HEK293T (cell line): Measurements from ENCODE around the gene PRDM4.
A peak's percentile ranks its signal among the peaks of the same experiment; 100 is the strongest.

Experiments used
- CTCF ChIA-PET: fragments of 350-600 bp; formaldehyde crosslinking; extraction: SDS; loops from one replicate; lab custom pipeline; 2021; ENCODE audit warnings: antibody characterized with exemption, inconsistent platforms; lab: Yijun Ruan, JAX
- POLR2A ChIA-PET: fragments of 350-600 bp; formaldehyde crosslinking; extraction: SDS; loops from one replicate; lab custom pipeline; 2020; ENCODE audit warnings: antibody characterized with exemption, inconsistent platforms; lab: Yijun Ruan, JAX
- DNase-seq: peaks from one replicate; pipeline ENCODE4 v3.0.0; 2012; ENCODE audit warnings: mixed read lengths; ENCODE audit errors: extremely low spot score
- ARNT ChIP-seq: fragments of 450-650 bp; IDR thresholded peaks from 2 replicates; pipeline ENCODE4 v1.6.1; 2017; ENCODE audit warnings: mild to moderate bottlenecking
- BHLHE40 ChIP-seq: fragments of 450-650 bp; IDR thresholded peaks from 2 replicates; pipeline ENCODE4 v1.6.1; 2016; ENCODE audit warnings: mild to moderate bottlenecking, moderate library complexity, borderline replicate concordance
- CTBP1 ChIP-seq: fragments of 450-650 bp; IDR thresholded peaks from 2 replicates; pipeline ENCODE4 v1.6.1; 2016; ENCODE audit warnings: borderline replicate concordance
- ELF4 ChIP-seq: fragments of 450-650 bp; IDR thresholded peaks from 2 replicates; pipeline ENCODE4 v1.6.1; 2017; ENCODE audit warnings: antibody characterized with exemption
- FOXA1 ChIP-seq: fragments of 450-650 bp; IDR thresholded peaks from 2 replicates; pipeline ENCODE4 v1.6.1; 2016; ENCODE audit warnings: mild to moderate bottlenecking
- FOXK2 ChIP-seq: fragments of 450-650 bp; IDR thresholded peaks from 2 replicates; pipeline ENCODE4 v1.6.1; 2016; ENCODE audit warnings: mild to moderate bottlenecking
- FOXM1 ChIP-seq: fragments of 450-650 bp; IDR thresholded peaks from 2 replicates; pipeline ENCODE4 v1.6.1; 2017; ENCODE audit warnings: mild to moderate bottlenecking, borderline replicate concordance
- HDGF ChIP-seq: fragments of 450-650 bp; IDR thresholded peaks from 2 replicates; pipeline ENCODE4 v1.6.1; 2017; ENCODE audit warnings: antibody characterized with exemption, borderline replicate concordance
- L3MBTL2 ChIP-seq: fragments of 450-650 bp; conservative IDR thresholded peaks from 2 replicates; pipeline ENCODE4 v1.6.1; 2016; ENCODE audit warnings: mild to moderate bottlenecking
- LEF1 ChIP-seq: fragments of 450-650 bp; IDR thresholded peaks from 2 replicates; pipeline ENCODE4 v1.6.1; 2017; ENCODE audit warnings: mild to moderate bottlenecking, borderline replicate concordance
- NFRKB ChIP-seq: fragments of 450-650 bp; IDR thresholded peaks from 2 replicates; pipeline ENCODE4 v1.6.1; 2016; ENCODE audit warnings: mild to moderate bottlenecking, moderate library complexity
- SP1 ChIP-seq: fragments of 450-650 bp; IDR thresholded peaks from 2 replicates; pipeline ENCODE4 v1.6.1; 2017
- SUZ12 ChIP-seq: fragments of 450-650 bp; IDR thresholded peaks from 2 replicates; pipeline ENCODE4 v1.6.1; 2016; ENCODE audit warnings: mild to moderate bottlenecking
- TARDBP ChIP-seq: fragments of 450-650 bp; IDR thresholded peaks from 2 replicates; pipeline ENCODE4 v1.6.1; 2016
- ZNF384 ChIP-seq: fragments of 450-650 bp; IDR thresholded peaks from 2 replicates; pipeline ENCODE4 v1.6.1; 2016
- TF ChIP-seq, protein P1 (sequence below): fragments of 450-650 bp; IDR thresholded peaks from 2 replicates; pipeline ENCODE4 v1.6.1; 2016

Gene PRDM4

GRCh38 chr12:107780298-107780697 lies 19.4 kb upstream of the PRDM4 start:
- no peak for DNase-seq
- no peak for TF ChIP-seq CTBP1
- ChIA-PET CTCF (no interaction called here), POLR2A (no interaction called here)

DNA sequence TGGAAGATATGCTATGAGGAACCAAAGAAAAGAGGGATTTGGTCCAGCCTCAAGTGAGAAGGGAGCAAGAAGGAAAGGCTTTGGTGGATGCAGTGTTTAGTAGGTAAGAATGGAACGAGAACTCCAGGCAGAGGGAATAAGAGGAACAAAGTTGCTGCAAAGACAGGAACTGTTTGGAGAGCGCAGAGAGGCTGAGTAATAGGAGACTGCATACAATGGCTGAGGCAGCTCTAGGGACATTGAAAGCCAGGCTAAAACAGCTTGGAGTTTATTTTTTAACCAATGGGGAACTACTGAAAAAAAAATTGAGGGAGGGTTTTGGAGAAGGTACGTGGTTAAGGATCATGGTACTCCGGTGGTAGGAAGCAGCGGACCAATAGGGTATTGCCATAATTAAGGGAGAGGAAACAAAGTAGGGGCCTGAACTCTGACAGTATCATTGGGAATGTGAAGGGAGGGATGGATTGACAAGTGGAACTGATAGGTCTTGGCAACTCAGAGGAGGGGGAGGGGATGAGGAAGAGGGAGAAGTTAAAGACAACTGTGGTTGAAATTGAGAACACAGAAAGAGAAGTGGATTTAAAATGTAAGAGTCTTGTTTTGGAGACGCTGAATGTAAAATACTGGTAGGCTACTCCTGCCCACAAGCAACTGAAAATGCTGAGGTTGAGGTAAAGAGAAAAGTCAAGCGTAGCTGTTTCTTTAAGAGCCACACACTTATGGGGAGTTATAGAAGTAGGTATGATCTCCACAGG lies 18.3 kb upstream of the PRDM4 start:
- POLR2A ChIA-PET: no interaction called here
- CTCF ChIA-PET: no interaction called here
- DNase-seq: no peak
- no peak for TF ChIP-seq L3MBTL2

DNA sequence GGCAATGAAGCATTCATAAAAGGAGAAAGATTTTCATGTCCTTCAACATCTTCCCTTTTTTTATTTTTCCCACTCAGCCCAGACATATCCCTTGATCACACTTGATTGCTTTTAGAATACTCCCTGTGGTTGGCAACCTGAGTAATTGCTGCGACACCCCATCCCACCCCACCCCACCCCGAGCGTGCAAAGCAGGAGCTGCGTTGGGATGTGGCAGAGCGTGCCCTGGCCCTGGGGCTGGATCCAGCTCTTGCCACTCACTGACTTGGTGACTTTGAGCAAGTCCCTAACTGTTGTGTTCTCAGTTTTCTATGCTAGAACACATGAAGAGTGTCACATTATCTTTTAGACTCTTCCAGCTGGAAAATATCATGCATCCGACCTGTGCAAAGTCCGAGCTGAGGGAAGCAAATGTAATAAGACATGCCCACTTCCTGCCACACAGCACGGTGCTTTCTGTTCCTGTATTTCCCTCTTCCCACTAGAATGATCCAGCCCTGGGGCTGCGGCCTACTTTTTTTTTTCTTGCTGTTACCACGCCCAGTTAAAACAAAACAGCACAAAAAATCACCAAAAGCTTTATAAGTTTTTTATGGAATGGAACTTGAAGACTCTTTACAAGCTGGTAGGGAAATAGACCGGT lies 17.6 kb upstream of the PRDM4 start:
- ChIA-PET CTCF (no interaction called here), POLR2A (no interaction called here)

DNA sequence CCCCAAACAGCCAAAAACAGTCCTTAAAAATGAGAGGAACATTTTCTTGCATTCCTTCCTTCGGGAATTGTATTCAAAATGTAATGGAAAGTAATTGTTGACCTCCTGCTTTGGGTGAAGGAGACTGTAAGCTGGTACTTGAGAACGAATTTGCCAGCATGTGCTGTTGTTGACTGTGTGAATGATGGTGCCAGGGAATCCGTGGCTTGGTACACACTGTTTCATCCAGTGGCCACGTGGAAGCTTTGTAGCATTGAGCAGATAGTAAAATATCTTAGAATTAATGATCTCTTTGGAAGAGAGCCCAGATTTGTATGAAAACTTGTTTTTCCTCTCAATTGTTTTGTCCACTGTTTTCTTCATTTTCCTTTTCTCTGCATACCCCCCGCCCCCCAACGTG lies 15.2 kb upstream of the PRDM4 start:
- ChIA-PET POLR2A (no interaction called here), CTCF (no interaction called here)
- TF ChIP-seq NFRKB: no peak
- TF ChIP-seq ELF4: no peak
- TF ChIP-seq LEF1: no peak
- TF ChIP-seq HDGF: no peak
- no peak for TF ChIP-seq BHLHE40
- TF ChIP-seq ARNT: no peak
- TF ChIP-seq L3MBTL2: no peak
- no peak for TF ChIP-seq TARDBP
- no peak for TF ChIP-seq CTBP1
- TF ChIP-seq SP1: no peak
- no peak for TF ChIP-seq FOXA1
- TF ChIP-seq ZNF384: no peak
- TF ChIP-seq SUZ12: no peak
- TF ChIP-seq FOXM1: no peak
- no peak for TF ChIP-seq FOXK2
- DNase-seq: no peak

More for the DNA sequence above, 17.6 kb upstream of the PRDM4 start:
- no peak for DNase-seq
- no peak for TF ChIP-seq SUZ12
- no peak for TF ChIP-seq SP1
- TF ChIP-seq HDGF: no peak
- TF ChIP-seq CTBP1: no peak
- TF ChIP-seq ARNT: no peak
- no peak for TF ChIP-seq LEF1
- no peak for TF ChIP-seq BHLHE40
- no peak for TF ChIP-seq NFRKB
- no peak for TF ChIP-seq ZNF384
- TF ChIP-seq, protein P1, sequence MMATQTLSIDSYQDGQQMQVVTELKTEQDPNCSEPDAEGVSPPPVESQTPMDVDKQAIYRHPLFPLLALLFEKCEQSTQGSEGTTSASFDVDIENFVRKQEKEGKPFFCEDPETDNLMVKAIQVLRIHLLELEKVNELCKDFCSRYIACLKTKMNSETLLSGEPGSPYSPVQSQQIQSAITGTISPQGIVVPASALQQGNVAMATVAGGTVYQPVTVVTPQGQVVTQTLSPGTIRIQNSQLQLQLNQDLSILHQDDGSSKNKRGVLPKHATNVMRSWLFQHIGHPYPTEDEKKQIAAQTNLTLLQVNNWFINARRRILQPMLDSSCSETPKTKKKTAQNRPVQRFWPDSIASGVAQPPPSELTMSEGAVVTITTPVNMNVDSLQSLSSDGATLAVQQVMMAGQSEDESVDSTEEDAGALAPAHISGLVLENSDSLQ: no peak
- no peak for TF ChIP-seq TARDBP
- no peak for TF ChIP-seq ELF4
- TF ChIP-seq FOXA1: no peak
- no peak for TF ChIP-seq FOXM1
- no peak for TF ChIP-seq L3MBTL2
- no peak for TF ChIP-seq FOXK2

GRCh38 chr12:107775093-107775721 lies 14.3 kb upstream of the PRDM4 start:
- POLR2A ChIA-PET: no interaction called here
- TF ChIP-seq FOXA1 (no peak), HDGF (no peak), SP1 (no peak), FOXM1 (no peak), L3MBTL2 (peak; percentile 68), ARNT (no peak), SUZ12 (no peak)
- TF ChIP-seq, protein P1: no peak
- DNase-seq: peak; percentile 73
- CTCF ChIA-PET: no interaction called here

DNA sequence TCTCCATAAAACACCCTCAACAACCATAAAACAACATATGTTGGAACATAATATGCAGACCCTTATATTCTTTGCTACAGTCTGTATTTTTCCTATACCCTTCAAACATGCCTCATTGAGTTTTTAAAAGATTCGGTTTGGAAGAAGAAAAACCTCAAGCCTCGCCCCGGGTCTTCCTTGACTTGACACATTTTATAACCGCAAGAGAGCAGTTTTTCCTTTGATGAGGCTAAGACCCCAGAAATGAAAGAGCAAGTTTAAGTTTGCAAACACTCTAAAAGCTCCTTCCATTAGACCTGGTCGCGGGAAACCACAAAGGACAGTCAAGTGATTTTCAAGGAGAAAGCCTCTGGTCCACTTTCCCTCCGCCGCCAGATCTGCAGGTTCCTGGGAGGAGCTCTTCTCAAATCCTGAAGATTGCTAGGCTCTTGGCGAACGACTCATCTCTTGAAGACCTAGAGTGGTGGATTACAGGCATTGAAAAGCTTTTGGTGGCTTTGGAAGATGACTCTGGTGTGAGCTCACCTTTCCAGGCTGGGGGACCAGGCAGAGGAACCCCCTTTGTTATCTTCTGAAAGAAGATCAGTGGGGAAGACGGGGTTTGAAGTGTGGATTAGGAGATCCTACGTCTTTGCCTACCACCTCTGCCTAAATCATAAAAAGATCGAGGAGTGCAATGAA lies 13.6 kb upstream of the PRDM4 start, which contains the start of gene ASCL4:
Gene ASCL4 (plus strand): TSS at position 356 of the 681 bp plus-strand sequence. CDS start 515 bp downstream, outside the sequence.
- ChIA-PET POLR2A (no interaction called here), CTCF (no interaction called here)
- no peak for TF ChIP-seq FOXK2
- TF ChIP-seq SP1: no peak
- TF ChIP-seq FOXA1: no peak
- peak; percentile 11 for DNase-seq

DNA sequence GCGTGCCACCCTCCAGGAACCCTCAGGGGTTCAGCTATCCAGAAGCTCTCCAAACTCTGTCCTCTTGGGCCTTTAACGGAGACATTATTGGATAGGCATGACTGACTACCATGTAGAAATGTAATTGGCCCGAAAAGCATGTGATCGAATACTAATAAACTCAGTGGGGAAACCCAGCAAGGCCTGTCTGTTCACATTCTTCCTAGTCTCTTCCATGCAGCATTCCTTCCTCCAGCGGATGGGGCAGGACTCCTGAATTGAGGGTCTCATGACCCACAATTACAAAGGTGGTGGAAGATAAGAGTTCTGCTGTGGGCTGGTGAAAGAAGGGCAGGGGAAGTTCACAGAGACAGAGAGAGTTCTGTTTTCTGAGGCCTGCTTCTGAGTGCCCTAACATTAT lies 6.5 kb upstream of the PRDM4 start:
- CTCF ChIA-PET: no interaction called here
- no peak for DNase-seq
- POLR2A ChIA-PET: no interaction called here
- no peak for TF ChIP-seq LEF1
- TF ChIP-seq HDGF: no peak
- TF ChIP-seq NFRKB: no peak
- TF ChIP-seq FOXM1: no peak
- no peak for TF ChIP-seq SP1
- no peak for TF ChIP-seq SUZ12
- TF ChIP-seq, protein P1: no peak
- no peak for TF ChIP-seq TARDBP
- TF ChIP-seq ARNT: no peak
- no peak for TF ChIP-seq FOXA1
- no peak for TF ChIP-seq ELF4
